HG02759 (cell line): ENCODE results near the gene NABP2.
A peak's percentile ranks its signal among the peaks of the same experiment; 100 is the strongest.
"Not testable (repeated sequence)": the region's sequence is repeated elsewhere in the genome, so short reads cannot be mapped to it uniquely, and the experiment has no call there.

Experiments used
- ATAC-seq: cut with Tn5 transposase; IDR thresholded peaks from one replicate; pipeline ENCODE4 v1.9.1; 2021; ENCODE audit warnings: mild to moderate bottlenecking, moderate library complexity; ENCODE audit not compliant: unreplicated experiment

The NABP2 gene

DNA sequence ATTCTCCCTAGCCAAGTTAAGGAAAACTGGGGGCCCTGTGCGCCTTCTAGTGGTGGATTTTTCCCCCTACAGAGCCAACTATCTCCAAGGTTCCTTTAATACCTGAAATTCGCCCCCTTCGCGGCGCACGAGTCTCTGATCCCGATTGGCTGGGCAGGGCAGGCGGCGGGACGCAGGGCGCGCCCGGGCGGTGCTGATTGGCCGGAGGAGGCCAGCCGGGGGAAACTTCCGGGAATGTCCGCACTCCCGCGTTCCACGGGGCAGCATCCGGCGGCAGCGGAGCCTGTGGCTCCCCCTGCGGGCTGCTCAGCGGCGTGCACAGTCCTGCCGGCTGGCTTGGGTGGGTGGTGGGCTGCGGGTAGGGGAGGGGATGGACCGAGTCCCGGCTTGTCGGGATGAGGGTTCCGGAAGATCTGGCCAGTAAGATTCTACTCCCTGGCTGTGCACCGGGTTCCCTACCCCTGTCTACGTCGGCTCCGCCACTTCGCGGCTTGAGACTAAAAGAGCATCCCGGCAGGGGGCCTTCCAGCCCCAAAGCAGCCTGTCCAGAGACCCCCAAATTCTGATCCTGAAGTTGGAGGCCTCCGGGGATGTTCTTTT is at the start of gene NABP2:
Gene NABP2 (plus strand): TSS at position 241 of the 600 bp plus-strand sequence. CDS start 515 bp downstream, outside the sequence.
- peak; percentile 82 for ATAC-seq

- no peak for ATAC-seq
Observed at GRCh38 chr12:56178347-56178746, 45.8 kb upstream of the NABP2 start.

GRCh38 chr12:56186957-56187356 is 37.2 kb upstream of the NABP2 start:
- no peak for ATAC-seq

GRCh38 chr12:56188131-56188777 is 35.9 kb upstream of the NABP2 start:
- no peak for ATAC-seq

DNA sequence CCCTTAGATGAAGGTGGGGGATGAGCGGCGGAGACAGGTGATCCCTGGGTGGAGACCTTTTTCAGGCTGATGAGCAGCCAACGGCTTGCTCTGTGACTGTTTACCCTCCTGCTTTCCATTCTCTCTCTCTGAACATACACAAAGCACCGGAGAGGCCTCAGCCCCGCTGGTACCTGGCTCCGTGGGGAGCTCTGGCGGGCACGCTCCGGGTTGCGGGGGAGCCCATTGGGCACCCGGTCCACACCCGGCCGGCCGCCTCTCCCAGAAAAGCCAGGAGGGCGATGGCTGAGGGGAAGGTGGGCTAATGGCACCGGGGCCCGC is 35.4 kb upstream of the NABP2 start:
- ATAC-seq = no peak

DNA sequence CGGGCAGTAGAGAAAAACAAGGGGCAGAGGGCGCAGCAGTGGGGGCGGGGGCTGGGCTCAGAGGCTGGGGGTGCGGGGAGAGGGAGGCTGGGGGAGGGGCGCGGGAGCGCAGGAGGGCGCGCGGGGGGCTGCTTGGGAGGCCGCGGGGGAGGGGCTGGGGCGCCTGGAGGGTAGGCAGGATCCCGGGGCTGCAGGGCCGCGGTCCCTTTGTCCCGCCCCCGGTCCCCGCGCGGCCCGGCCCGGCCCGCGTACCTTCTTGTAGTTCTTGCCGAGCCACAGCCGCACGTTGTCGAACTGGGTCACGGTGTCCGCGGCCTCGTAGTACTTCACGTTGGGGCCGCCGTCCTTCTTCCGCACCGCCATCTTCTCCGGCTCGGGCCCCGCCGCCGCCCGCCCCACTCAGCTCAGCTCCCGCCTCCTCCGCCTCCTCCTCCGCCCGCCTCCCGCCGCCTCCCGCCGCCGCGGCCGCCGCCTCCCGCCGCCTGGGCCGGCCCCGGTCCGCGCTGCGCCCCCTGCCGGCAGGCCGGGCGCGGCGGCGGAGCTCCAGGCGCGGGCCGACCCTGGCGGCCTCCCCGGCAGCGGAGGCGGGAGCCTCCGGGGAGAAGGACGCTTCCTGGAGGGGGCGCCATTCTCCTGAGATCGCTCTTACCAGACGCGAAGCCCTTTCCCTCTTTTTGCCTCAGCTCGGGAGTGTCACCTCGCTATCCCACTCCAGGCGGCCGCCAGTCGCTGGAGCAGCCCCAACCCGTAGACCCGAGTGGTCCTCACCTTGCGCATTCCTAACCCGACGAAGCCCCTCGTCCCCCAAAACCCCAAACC is 34.8 kb upstream of the NABP2 start, which contains the start of gene SMARCC2:
Gene SMARCC2 (minus strand): TSS at position 385 of the 819 bp plus-strand sequence. CDS start 22 bp downstream, at position 363.
- ATAC-seq = peak; percentile 83

GRCh38 chr12:56189918-56190694 is 34.0 kb upstream of the NABP2 start:
- peak; percentile 46 for ATAC-seq

- ATAC-seq = no peak
Observed at GRCh38 chr12:56190695-56191155, 33.4 kb upstream of the NABP2 start.

GRCh38 chr12:56192582-56192981 is 31.6 kb upstream of the NABP2 start:
- ATAC-seq = no peak

- ATAC-seq = no peak
Observed at GRCh38 chr12:56193025-56193578, 31.0 kb upstream of the NABP2 start.

DNA sequence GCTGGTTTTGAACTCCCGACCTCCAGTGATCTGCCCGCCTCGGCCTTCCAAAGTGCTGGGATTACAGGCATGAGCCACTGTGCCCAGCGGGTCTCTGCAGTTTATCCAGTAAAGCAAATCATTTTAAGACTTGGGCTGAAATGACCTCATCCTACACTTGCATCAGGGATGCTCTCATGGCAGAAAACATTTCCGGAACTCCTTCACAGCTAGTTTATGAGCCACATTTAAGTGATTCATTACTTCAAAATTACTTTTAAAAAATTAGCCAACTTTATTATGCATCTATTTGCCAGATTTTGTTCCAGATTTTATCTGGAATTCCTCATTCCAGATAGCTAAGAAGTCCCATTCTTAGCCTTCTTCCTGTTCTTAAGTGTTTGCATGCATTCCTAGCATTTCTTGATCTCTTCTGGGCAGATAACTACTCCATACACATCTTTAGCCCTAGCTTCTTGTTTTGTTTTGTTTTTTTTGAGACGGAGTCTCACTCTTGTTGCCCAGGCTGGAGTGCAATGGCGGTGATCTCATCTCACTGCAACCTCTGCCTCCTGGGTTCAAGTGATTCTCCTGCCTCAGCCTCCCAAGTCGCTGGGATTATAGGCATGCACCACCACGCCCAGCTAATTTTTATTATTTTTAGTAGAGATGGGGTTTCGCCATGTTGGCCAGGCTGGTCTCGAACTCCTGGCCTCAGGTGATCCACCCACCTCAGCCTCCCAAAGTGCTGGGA is 27.2 kb upstream of the NABP2 start:
- not testable (repeated sequence) for ATAC-seq

DNA sequence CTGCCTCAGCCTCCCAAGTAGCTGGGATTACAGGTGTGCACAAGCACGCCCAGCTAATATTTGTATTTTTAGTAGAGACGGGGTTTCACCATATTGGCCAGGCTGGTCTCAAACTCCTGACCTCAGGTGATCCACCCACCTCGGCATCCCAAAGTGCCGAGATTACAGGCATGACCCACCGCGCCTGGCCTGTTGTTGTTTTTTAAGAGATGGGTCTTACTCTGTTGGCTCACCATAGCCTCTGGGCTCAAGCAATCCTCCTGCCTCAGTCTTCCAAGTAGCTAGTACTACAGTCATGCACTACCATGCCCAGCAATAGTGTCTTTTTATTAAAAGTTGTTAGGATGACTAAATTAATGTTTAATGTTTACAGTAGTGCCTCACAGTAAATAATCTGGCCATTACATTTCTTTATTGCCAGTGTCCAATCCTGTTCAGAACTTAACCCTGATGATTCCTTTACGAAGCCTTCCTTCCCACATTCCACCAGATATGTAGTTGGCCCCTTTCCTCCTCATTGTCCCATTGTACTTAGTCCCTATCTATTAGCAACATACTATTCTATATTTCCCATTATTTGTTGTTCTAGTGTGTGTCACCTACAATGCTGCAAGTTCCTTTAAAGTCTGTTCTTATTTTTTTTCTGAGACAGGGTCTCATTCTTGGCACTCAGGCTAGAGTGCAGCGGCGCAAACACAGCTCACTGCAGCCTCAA is 26.1 kb upstream of the NABP2 start:
- no peak for ATAC-seq

- no peak for ATAC-seq
Observed at GRCh38 chr12:56198836-56199235, 25.3 kb upstream of the NABP2 start.

DNA sequence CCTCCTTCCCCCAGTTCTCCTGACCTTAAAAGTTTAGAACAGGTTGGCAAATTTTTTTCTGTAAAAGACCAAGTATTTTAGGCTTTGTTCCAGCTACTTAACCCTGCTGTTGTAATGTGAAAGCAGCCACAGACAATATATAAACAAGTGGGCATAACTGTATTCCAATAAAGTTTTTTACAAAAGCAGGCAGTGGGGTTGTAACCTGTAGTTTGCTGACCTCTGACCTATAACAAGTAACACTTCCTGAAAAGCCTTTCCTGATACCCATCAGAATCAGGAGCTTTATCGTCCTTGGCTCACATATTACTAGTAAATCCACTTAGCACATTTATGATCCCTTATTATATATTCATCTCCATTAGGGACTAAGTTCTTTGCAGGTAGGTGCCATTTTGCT is 21.8 kb upstream of the NABP2 start:
- ATAC-seq = no peak

- ATAC-seq = no peak
Observed at GRCh38 chr12:56202838-56203237, 21.3 kb upstream of the NABP2 start.

DNA sequence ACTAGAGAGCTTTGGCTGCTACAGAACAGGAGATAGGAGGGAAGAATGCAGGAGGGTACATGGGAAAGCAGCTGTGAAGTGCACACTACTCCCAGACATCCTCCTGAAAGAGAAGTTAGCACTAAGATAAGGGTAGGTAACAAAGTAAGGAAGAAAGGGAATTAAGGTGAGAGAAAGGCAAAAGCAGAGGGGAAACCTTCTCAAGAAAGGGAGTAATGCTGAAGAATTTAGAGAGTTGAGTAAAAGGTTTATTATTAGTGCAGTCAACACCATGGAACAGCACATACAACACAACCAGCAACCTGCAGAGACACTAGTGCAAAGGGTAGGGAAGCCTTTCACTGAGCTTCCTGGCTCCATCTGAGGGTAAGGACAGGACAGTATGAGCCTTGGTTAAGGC is 19.9 kb upstream of the NABP2 start:
- no peak for ATAC-seq

- no peak for ATAC-seq
Observed at GRCh38 chr12:56205445-56205844, 18.7 kb upstream of the NABP2 start.

GRCh38 chr12:56206452-56207166 is 17.5 kb upstream of the NABP2 start:
- no peak for ATAC-seq

DNA sequence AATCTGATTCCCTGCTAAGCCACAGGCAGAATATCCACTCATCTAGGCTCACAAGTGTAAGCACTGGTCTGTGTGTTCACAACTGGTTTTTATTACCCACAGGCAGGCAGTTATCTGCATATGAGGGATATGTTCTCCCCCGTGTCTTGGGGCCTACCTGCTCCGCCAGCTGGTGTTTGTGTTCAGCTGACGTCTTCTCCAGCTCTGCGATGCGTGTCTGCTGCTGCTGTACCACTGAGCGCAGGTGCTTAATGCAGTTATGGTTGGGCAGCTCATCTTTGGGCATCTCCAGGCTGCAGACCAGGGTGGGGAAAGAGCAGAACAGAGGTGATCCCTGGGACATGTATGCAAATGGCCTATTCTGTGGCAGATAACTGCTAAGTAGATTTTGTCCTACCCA is 16.1 kb upstream of the NABP2 start:
- ATAC-seq = no peak
